Upper lobe of left lung (tissue), 6 donors: ENCODE data around the gene CLDN6. TPM values are rescaled to one million over a fixed set of nuclear protein-coding genes. Genes with fewer than 3 reads are reported as not detected.
A peak's percentile ranks its signal among the peaks of the same experiment; 100 is the strongest.

Source experiments
- ATAC-seq, 2 donors: fragments of 200-7000 bp; cut with Tn5 transposase; one replicate each; pipeline ENCODE4 v1.9.1; 2022; ENCODE audit warnings: mild to moderate bottlenecking in 2 of 2, moderate library complexity in 2 of 2; ENCODE audit not compliant: low FRiP score in 2 of 2
- DNase-seq, 2 donors: peaks; one replicate each; pipeline ENCODE4 v3.0.0-alpha.2; 2019 to 2020
- H3K27ac ChIP-seq, 4 donors: fragments of 200-600 bp; sonication (generic); one replicate each; pipeline ENCODE4 v1.5.1; 2016 to 2019
- H3K27me3 ChIP-seq, 4 donors: fragments of 200-600 bp; sonication (generic); one replicate each; pipeline ENCODE4 v1.5.1; 2017 to 2019
- H3K36me3 ChIP-seq, 4 donors: fragments of 200-600 bp; sonication (generic); one replicate each; pipeline ENCODE4 v1.5.1; 2016 to 2019
- H3K4me1 ChIP-seq, 4 donors: fragments of 200-600 bp; sonication (generic); one replicate each; pipeline ENCODE4 v1.5.1; 2018 to 2019
- H3K4me3 ChIP-seq, 4 donors: fragments of 200-600 bp; sonication (generic); one replicate each; pipeline ENCODE4 v1.5.1; 2017 to 2019; ENCODE audit warnings: mild to moderate bottlenecking in 2 of 4, moderate library complexity in 1 of 4
- H3K9me3 ChIP-seq, 4 donors: fragments of 200-600 bp; sonication (generic); one replicate each; pipeline ENCODE4 v1.5.1; 2018 to 2019
- CTCF ChIP-seq, 6 experiments: fragments of 450-650 bp in 4 of 6; fragments of 200-600 bp in 2 of 6; sonication (generic) in 2 of 6; IDR thresholded peaks; one replicate each; pipeline ENCODE4 v1.5.1; 2016 to 2019; ENCODE audit warnings: antibody characterized with exemption in 6 of 6
- EP300 ChIP-seq, 4 donors: sonication (generic); formaldehyde crosslinking; IDR thresholded peaks; one replicate each; pipeline ENCODE4 v1.5.1; 2017; ENCODE audit warnings: antibody characterized with exemption in 4 of 4, control low read depth in 2 of 4
- POLR2A ChIP-seq, 4 donors: fragments of 450-650 bp; IDR thresholded peaks; one replicate each; pipeline ENCODE4 v1.5.1; 2016 to 2017; ENCODE audit warnings: antibody characterized with exemption in 4 of 4, mild to moderate bottlenecking in 2 of 4
- POLR2AphosphoS5 ChIP-seq, 2 donors: sonication (generic); formaldehyde crosslinking; IDR thresholded peaks; one replicate each; pipeline ENCODE4 v1.5.1; 2017; ENCODE audit warnings: antibody characterized with exemption in 2 of 2
- WGBS, 2 donors: methylation state at CpG; one replicate each; pipeline ENCODE4 v1.1.5; 2017 to 2018; 5-methylcytosine and 5-hydroxymethylcytosine counted together
- total RNA-seq, 6 donors: library from RNA; depleted of rRNA in 4 of 6; stranded (reverse); fragments of >200 nt in 4 of 6; gene quantifications; one replicate each; pipeline versions ENCODE4 v1.1.0 to v1.2.1, GENCODE V29; 2016 to 2021
- donor health status: DM: no; HTN: no; CAD: no; lungs with moderate emphysema.
- donor health status: DM: no; HTN: yes; CAD: no; lungs with severe emphysema.

The CLDN6 gene
- total RNA-seq, 6 donors from 2014 or later: 0.30 to 1.9 (median 0.72) TPM; not detected in 3

- TF ChIP-seq CTCF (IDR thresholded peaks at IDR 0.05): no peak
- no peak for TF ChIP-seq POLR2AphosphoS5 (IDR thresholded peaks at IDR 0.05)
- H3K36me3 ChIP-seq: no peaks in the 10 kb centered on the region
- DNase-seq (no peak), ATAC-seq (no peak)
- H3K27me3 ChIP-seq: no peaks in the 10 kb centered on the region
- no peak overlapping the region for H3K4me3 ChIP-seq
- H3K4me1 ChIP-seq: peaks cover 3 to 7% (median 6%) of the 10 kb centered on the region in 4 donors
- no peaks in the 10 kb centered on the region for H3K9me3 ChIP-seq
- WGBS, 2 donors: 80 to 83% methylated on average over 5 to 6 of the region's 6 CpGs
- H3K27ac ChIP-seq: no peak overlapping the region
These were observed 18.1 kb downstream of the CLDN6 start for GRCh38 chr16:2999929-3000328.

- Histone ChIP-seq H3K4me3 (no peak overlapping the region), H3K4me1 (no peaks in the 10 kb centered on the region), H3K27ac (no peak overlapping the region), H3K36me3 (no peaks in the 10 kb centered on the region), H3K9me3 (no peaks in the 10 kb centered on the region), H3K27me3 (no peaks in the 10 kb centered on the region)
- DNase-seq: peak in 1 of 2 donors; percentile 54
- no peak for ATAC-seq
- WGBS, 2 donors: 80 to 81% methylated on average over 7 to 13 of the region's 13 CpGs
- no peak for TF ChIP-seq EP300 (IDR thresholded peaks at IDR 0.05)
- no peak for TF ChIP-seq POLR2A (IDR thresholded peaks at IDR 0.05)
- TF ChIP-seq POLR2AphosphoS5 (IDR thresholded peaks at IDR 0.05): no peak
- no peak for TF ChIP-seq CTCF (IDR thresholded peaks at IDR 0.05)
These were observed 21.7 kb downstream of the CLDN6 start for GRCh38 chr16:2996298-2996697.

GRCh38 chr16:2992383-2993081 lies 25.5 kb downstream of the CLDN6 start:
- ATAC-seq (no peak), DNase-seq (peak in 1 of 2 donors; percentile 48)
- H3K4me3 ChIP-seq: no peak overlapping the region
- H3K9me3 ChIP-seq: no peaks in the 10 kb centered on the region
- no peaks in the 10 kb centered on the region for H3K27me3 ChIP-seq
- H3K36me3 ChIP-seq: no peaks in the 10 kb centered on the region
- TF ChIP-seq POLR2AphosphoS5 (IDR thresholded peaks at IDR 0.05): no peak
- no peak for TF ChIP-seq POLR2A (IDR thresholded peaks at IDR 0.05)
- no peak for TF ChIP-seq CTCF (IDR thresholded peaks at IDR 0.05)
- no peak for TF ChIP-seq EP300 (IDR thresholded peaks at IDR 0.05)
- WGBS, 2 donors: 78 to 83% methylated on average over 11 to 14 of the region's 14 CpGs
- H3K4me1 ChIP-seq: peaks cover 0 to 7% (median 0%) of the 10 kb centered on the region in 4 donors
- no peak overlapping the region for H3K27ac ChIP-seq

DNA sequence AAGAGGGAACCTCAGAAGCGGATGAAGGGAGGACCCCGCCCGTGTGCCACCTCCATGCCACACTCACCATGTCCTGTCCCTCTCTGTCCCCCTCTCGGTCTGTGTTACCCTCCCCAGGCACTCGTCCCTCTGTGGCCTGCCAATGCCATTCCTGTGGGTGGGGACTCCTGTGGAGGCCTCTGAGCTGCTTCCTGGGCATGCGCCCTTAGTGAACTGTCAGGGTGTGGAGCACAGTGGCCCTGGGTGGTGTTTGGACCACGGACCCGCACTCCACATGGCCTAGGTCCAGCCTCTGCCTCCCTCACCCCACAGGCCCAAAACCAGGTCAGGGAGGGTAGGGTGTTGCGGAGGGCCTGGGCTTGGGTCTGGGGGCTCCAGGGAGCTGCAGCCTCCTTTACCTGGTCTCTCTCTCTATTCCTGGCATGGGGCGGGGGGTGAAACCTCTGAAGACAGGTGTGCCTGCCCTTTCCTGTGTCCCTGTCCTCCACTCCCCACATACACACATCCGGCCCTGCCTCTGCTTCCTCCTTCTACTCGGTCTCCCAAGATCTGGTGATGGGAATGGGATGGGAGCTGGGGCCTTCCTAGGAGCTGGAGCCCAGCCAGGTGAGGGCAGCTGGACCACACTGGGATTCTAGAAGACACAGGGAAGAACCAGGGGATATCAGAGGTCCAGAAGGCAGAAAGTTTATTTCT lies 26.3 kb downstream of the CLDN6 start:
- no peaks in the 10 kb centered on the region for H3K27me3 ChIP-seq
- TF ChIP-seq EP300 (IDR thresholded peaks at IDR 0.05) (no peak), POLR2AphosphoS5 (IDR thresholded peaks at IDR 0.05) (no peak), CTCF (IDR thresholded peaks at IDR 0.05) (no peak), POLR2A (IDR thresholded peaks at IDR 0.05) (no peak)
- ATAC-seq: no peak

More for the DNA sequence above, 26.3 kb downstream of the CLDN6 start:
- Histone ChIP-seq H3K36me3 (no peaks in the 10 kb centered on the region), H3K27ac (no peak overlapping the region), H3K4me1 (peaks cover 0 to 7% (median 0%) of the 10 kb centered on the region in 4 donors), H3K4me3 (no peak overlapping the region), H3K9me3 (no peaks in the 10 kb centered on the region)
- no peak for DNase-seq
- 85 to 90% methylated on average over 9 to 12 of the region's 12 CpGs for WGBS, 2 donors
